ENCODE data around the gene BOK. TPM values are rescaled to one million over a fixed set of nuclear protein-coding genes. Genes with fewer than 3 reads are reported as not detected.
"Not testable (repeated sequence)": the region's sequence is repeated elsewhere in the genome, so short reads cannot be mapped to it uniquely, and the experiment has no call there.

The BOK gene
- polyA plus RNA-seq, 1 donor from 2014 or later, result 2.3 TPM

GRCh38 chr2:241519669-241520068 lies 38.9 kb upstream of the BOK start:
- Histone ChIP-seq H3K9me3 (ENCODE audit: low read length) (no peaks in the 10 kb centered on the region), H3K9me2 (ENCODE audit: insufficient read depth, low read length) (no peaks in the 10 kb centered on the region), H3K4me3 (ENCODE audit: low read length) (no peak overlapping the region), H3K27me3 (ENCODE audit: insufficient read depth, low read depth, low read length) (no peaks in the 10 kb centered on the region), H3K4me2 (ENCODE audit: low read length) (no peak overlapping the region), H3K9ac (ENCODE audit: low read length) (no peak overlapping the region), H3K36me3 (ENCODE audit: insufficient read depth, low read length) (no peaks in the 10 kb centered on the region), H3K79me2 (replicated peaks; ENCODE audit: insufficient read depth, low read length) (no peaks in the 10 kb centered on the region), H3F3A (ENCODE audit: insufficient read depth, low read length, poor library complexity, severe bottlenecking) (no peaks in the 10 kb centered on the region), H2AFZ (ENCODE audit: low read depth, low read length) (no peak overlapping the region), H3K27ac (ENCODE audit: low read length) (no peak overlapping the region), H4K20me1 (ENCODE audit: insufficient read depth) (no peaks in the 10 kb centered on the region)
- TF ChIP-seq EP300 (conservative IDR thresholded peaks at IDR 0.05; ENCODE audit: poor library complexity, severe bottlenecking) (no peak), POLR2AphosphoS5 (IDR thresholded peaks at IDR 0.05) (no peak), RAD21 (conservative IDR thresholded peaks at IDR 0.05) (no peak)
- TF ChIP-seq, protein P1, sequence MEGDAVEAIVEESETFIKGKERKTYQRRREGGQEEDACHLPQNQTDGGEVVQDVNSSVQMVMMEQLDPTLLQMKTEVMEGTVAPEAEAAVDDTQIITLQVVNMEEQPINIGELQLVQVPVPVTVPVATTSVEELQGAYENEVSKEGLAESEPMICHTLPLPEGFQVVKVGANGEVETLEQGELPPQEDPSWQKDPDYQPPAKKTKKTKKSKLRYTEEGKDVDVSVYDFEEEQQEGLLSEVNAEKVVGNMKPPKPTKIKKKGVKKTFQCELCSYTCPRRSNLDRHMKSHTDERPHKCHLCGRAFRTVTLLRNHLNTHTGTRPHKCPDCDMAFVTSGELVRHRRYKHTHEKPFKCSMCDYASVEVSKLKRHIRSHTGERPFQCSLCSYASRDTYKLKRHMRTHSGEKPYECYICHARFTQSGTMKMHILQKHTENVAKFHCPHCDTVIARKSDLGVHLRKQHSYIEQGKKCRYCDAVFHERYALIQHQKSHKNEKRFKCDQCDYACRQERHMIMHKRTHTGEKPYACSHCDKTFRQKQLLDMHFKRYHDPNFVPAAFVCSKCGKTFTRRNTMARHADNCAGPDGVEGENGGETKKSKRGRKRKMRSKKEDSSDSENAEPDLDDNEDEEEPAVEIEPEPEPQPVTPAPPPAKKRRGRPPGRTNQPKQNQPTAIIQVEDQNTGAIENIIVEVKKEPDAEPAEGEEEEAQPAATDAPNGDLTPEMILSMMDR (IDR thresholded peaks at IDR 0.05; ENCODE audit: poor library complexity, severe bottlenecking), result no peak

DNA sequence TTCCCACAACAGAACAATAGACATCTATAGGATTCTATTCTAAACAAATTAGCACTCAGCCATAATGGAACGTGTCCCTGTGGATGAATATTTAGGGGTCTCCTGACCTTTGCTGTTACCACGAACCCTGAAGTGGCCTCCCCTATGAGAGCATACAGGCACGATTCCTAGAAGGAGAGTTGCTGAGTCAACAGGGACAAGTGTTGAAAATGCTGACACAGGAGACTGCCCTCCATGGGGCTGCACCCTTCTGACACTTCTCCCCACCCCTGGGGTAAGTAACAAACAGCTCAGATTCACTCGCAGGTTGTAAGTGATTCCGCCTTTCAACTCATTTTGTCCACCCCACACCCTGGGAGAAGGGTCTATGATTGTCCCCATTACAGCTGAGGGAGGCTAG lies 36.1 kb upstream of the BOK start:
- TF ChIP-seq, protein P2, sequence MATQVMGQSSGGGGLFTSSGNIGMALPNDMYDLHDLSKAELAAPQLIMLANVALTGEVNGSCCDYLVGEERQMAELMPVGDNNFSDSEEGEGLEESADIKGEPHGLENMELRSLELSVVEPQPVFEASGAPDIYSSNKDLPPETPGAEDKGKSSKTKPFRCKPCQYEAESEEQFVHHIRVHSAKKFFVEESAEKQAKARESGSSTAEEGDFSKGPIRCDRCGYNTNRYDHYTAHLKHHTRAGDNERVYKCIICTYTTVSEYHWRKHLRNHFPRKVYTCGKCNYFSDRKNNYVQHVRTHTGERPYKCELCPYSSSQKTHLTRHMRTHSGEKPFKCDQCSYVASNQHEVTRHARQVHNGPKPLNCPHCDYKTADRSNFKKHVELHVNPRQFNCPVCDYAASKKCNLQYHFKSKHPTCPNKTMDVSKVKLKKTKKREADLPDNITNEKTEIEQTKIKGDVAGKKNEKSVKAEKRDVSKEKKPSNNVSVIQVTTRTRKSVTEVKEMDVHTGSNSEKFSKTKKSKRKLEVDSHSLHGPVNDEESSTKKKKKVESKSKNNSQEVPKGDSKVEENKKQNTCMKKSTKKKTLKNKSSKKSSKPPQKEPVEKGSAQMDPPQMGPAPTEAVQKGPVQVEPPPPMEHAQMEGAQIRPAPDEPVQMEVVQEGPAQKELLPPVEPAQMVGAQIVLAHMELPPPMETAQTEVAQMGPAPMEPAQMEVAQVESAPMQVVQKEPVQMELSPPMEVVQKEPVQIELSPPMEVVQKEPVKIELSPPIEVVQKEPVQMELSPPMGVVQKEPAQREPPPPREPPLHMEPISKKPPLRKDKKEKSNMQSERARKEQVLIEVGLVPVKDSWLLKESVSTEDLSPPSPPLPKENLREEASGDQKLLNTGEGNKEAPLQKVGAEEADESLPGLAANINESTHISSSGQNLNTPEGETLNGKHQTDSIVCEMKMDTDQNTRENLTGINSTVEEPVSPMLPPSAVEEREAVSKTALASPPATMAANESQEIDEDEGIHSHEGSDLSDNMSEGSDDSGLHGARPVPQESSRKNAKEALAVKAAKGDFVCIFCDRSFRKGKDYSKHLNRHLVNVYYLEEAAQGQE (IDR thresholded peaks at IDR 0.05; ENCODE audit: borderline replicate concordance), result no peak
- no peak for TF ChIP-seq RAD21 (conservative IDR thresholded peaks at IDR 0.05)
- TF ChIP-seq EZH2 (IDR thresholded peaks at IDR 0.05; ENCODE audit: borderline replicate concordance, insufficient read depth, low read length, poor library complexity, severe bottlenecking), result no peak
- no peak for TF ChIP-seq MXI1 (conservative IDR thresholded peaks at IDR 0.05; ENCODE audit: poor library complexity, severe bottlenecking)
- TF ChIP-seq TAF1 (IDR thresholded peaks at IDR 0.05; ENCODE audit: low read depth), result no peak
- TF ChIP-seq, protein P1 (IDR thresholded peaks at IDR 0.05; ENCODE audit: poor library complexity, severe bottlenecking), result no peak
- TF ChIP-seq EP300 (conservative IDR thresholded peaks at IDR 0.05; ENCODE audit: poor library complexity, severe bottlenecking), result no peak
- TF ChIP-seq SMC3 (conservative IDR thresholded peaks at IDR 0.05; ENCODE audit: poor library complexity), result no peak
- no peak for TF ChIP-seq POLR2AphosphoS5 (IDR thresholded peaks at IDR 0.05)
- H3K9ac ChIP-seq (ENCODE audit: low read length), result no peak overlapping the region
- no peaks in the 10 kb centered on the region for H3K36me3 ChIP-seq (ENCODE audit: insufficient read depth, low read length)
- H3K9me3 ChIP-seq (ENCODE audit: low read length), result peaks cover 3% of the 10 kb centered on the region
- no peak overlapping the region for H3K4me2 ChIP-seq (ENCODE audit: low read length)
- no peaks in the 10 kb centered on the region for H4K20me1 ChIP-seq (ENCODE audit: insufficient read depth)
- H3K27me3 ChIP-seq (ENCODE audit: insufficient read depth, low read depth, low read length), result no peaks in the 10 kb centered on the region
- H3K4me3 ChIP-seq (ENCODE audit: low read length), result no peak overlapping the region
- H3K27ac ChIP-seq (ENCODE audit: low read length), result no peak overlapping the region
- no peak overlapping the region for H2AFZ ChIP-seq (ENCODE audit: low read depth, low read length)
- H3K9me2 ChIP-seq (ENCODE audit: insufficient read depth, low read length), result no peaks in the 10 kb centered on the region
- H3K79me2 ChIP-seq (replicated peaks; ENCODE audit: insufficient read depth, low read length), result no peaks in the 10 kb centered on the region
- H3F3A ChIP-seq (ENCODE audit: insufficient read depth, low read length, poor library complexity, severe bottlenecking), result no peaks in the 10 kb centered on the region

- H3K27ac ChIP-seq (ENCODE audit: low read length); H3F3A ChIP-seq (ENCODE audit: insufficient read depth, low read length, poor library complexity, severe bottlenecking); H3K4me2 ChIP-seq (ENCODE audit: low read length); H3K36me3 ChIP-seq (ENCODE audit: insufficient read depth, low read length); H3K4me3 ChIP-seq (ENCODE audit: low read length); H3K9ac ChIP-seq (ENCODE audit: low read length); H3K27me3 ChIP-seq (ENCODE audit: insufficient read depth, low read depth, low read length); H2AFZ ChIP-seq (ENCODE audit: low read depth, low read length); H3K79me2 ChIP-seq (replicated peaks; ENCODE audit: insufficient read depth, low read length); H3K9me3 ChIP-seq (ENCODE audit: low read length); H3K9me2 ChIP-seq (ENCODE audit: insufficient read depth, low read length); H4K20me1 ChIP-seq (ENCODE audit: insufficient read depth): not testable (repeated sequence)
These were observed 32.4 kb upstream of the BOK start for GRCh38 chr2:241525818-241526780.

All from neural cell (in vitro differentiated cells).